ENCODE measurements around the gene CLEC4C. TPM values are rescaled to one million over a fixed set of nuclear protein-coding genes. Genes with fewer than 3 reads are reported as not detected.
"Not testable (repeated sequence)": the region's sequence is repeated elsewhere in the genome, so short reads cannot be mapped to it uniquely, and the experiment has no call there.

The CLEC4C gene
- total RNA-seq, 2 donors from 2014 or later, result 1.3 TPM; not detected in 1

- Histone ChIP-seq H3K4me3 (no peak overlapping the region), H3K9me3 (no peaks in the 10 kb centered on the region), H3K4me1 (replicated peaks) (no peaks in the 10 kb centered on the region), H3K36me3 (no peaks in the 10 kb centered on the region), H3K27me3 (replicated peaks; ENCODE audit: insufficient read depth) (no peaks in the 10 kb centered on the region), H3K27ac (no peak overlapping the region)
- TF ChIP-seq POLR2AphosphoS5 (IDR thresholded peaks at IDR 0.05) (no peak), POLR2A (IDR thresholded peaks at IDR 0.05) (no peak), CTCF (IDR thresholded peaks at IDR 0.05) (no peak)
- no peak for DNase-seq (ENCODE audit: low spot score)
- WGBS, result 58% methylated on average over 9 of the region's 9 CpGs
- intact Hi-C loops (cut with DNase I), result no loop called here
Observed at GRCh38 chr12:7758766-7759140, 11.6 kb upstream of the CLEC4C start.

- 49% methylated on average over 2 of the region's 2 CpGs for WGBS
Observed at GRCh38 chr12:7756993-7757392, 9.8 kb upstream of the CLEC4C start.

GRCh38 chr12:7755668-7756067 lies 8.5 kb upstream of the CLEC4C start:
- intact Hi-C loops (cut with DNase I); H3K4me3 ChIP-seq; H3K27me3 ChIP-seq (replicated peaks; ENCODE audit: insufficient read depth); H3K36me3 ChIP-seq; H3K9me3 ChIP-seq; H3K27ac ChIP-seq; H3K4me1 ChIP-seq (replicated peaks); DNase-seq (ENCODE audit: low spot score): not testable (repeated sequence)
- WGBS, result 93% methylated on average over 9 of the region's 9 CpGs

More at GRCh38 chr12:7756993-7757392, 9.8 kb upstream of the CLEC4C start:
- DNase-seq (ENCODE audit: low spot score), result no peak
- H3K4me1 ChIP-seq (replicated peaks), result no peaks in the 10 kb centered on the region
- H3K9me3 ChIP-seq, result no peaks in the 10 kb centered on the region
- no peak overlapping the region for H3K4me3 ChIP-seq
- no peaks in the 10 kb centered on the region for H3K36me3 ChIP-seq
- H3K27me3 ChIP-seq (replicated peaks; ENCODE audit: insufficient read depth), result no peaks in the 10 kb centered on the region
- TF ChIP-seq POLR2AphosphoS5 (IDR thresholded peaks at IDR 0.05), result no peak
- TF ChIP-seq CTCF (IDR thresholded peaks at IDR 0.05), result no peak
- TF ChIP-seq POLR2A (IDR thresholded peaks at IDR 0.05), result no peak
- no peak overlapping the region for H3K27ac ChIP-seq
- intact Hi-C loops (cut with DNase I), result no loop called here

- H3K36me3 ChIP-seq; intact Hi-C loops (cut with DNase I); H3K9me3 ChIP-seq; H3K27ac ChIP-seq; H3K27me3 ChIP-seq (replicated peaks; ENCODE audit: insufficient read depth); H3K4me1 ChIP-seq (replicated peaks); H3K4me3 ChIP-seq; DNase-seq (ENCODE audit: low spot score): not testable (repeated sequence)
- 93% methylated on average over 41 of the region's 48 CpGs for WGBS
Observed at GRCh38 chr12:7751941-7752922, 5.1 kb upstream of the CLEC4C start.

GRCh38 chr12:7751394-7751793 lies 4.2 kb upstream of the CLEC4C start:
- Histone ChIP-seq H3K9me3 (no peaks in the 10 kb centered on the region), H3K4me3 (no peak overlapping the region), H3K27ac (no peak overlapping the region), H3K27me3 (replicated peaks; ENCODE audit: insufficient read depth) (no peaks in the 10 kb centered on the region), H3K36me3 (no peaks in the 10 kb centered on the region), H3K4me1 (replicated peaks) (no peaks in the 10 kb centered on the region)
- no peak for TF ChIP-seq CTCF (IDR thresholded peaks at IDR 0.05)
- TF ChIP-seq POLR2AphosphoS5 (IDR thresholded peaks at IDR 0.05), result no peak
- no peak for TF ChIP-seq POLR2A (IDR thresholded peaks at IDR 0.05)
- DNase-seq (ENCODE audit: low spot score), result no peak
- intact Hi-C loops (cut with DNase I), result no loop called here
- WGBS, result 89% methylated on average over 20 of the region's 20 CpGs

- no peak for DNase-seq (ENCODE audit: low spot score)
- H3K4me1 ChIP-seq (replicated peaks), result no peaks in the 10 kb centered on the region
- no peak for TF ChIP-seq POLR2AphosphoS5 (IDR thresholded peaks at IDR 0.05)
- no peak for TF ChIP-seq CTCF (IDR thresholded peaks at IDR 0.05)
- TF ChIP-seq POLR2A (IDR thresholded peaks at IDR 0.05), result no peak
- H3K36me3 ChIP-seq, result no peaks in the 10 kb centered on the region
- H3K27ac ChIP-seq, result no peak overlapping the region
- no peaks in the 10 kb centered on the region for H3K9me3 ChIP-seq
- WGBS, result 74% methylated on average over 6 of the region's 6 CpGs
- no peaks in the 10 kb centered on the region for H3K27me3 ChIP-seq (replicated peaks; ENCODE audit: insufficient read depth)
- H3K4me3 ChIP-seq, result no peak overlapping the region
- intact Hi-C loops (cut with DNase I), result no loop called here
Observed at GRCh38 chr12:7750350-7750749, 3.2 kb upstream of the CLEC4C start.

Measured in prostate gland (tissue), 2 donors.